Measurements from ENCODE around the gene SELENON. TPM values are rescaled to one million over a fixed set of nuclear protein-coding genes. Genes with fewer than 3 reads are reported as not detected.

The SELENON gene
- total RNA-seq, 1 donor from 2014 or later = 83.4 TPM

- Histone ChIP-seq H3K9me3 (no peaks in the 10 kb centered on the region), H3K4me3 (no peak overlapping the region), H3K27ac (no peak overlapping the region), H3K4me1 (peaks cover 6% of the 10 kb centered on the region), H3K36me3 (peaks cover 31% of the 10 kb centered on the region), H3K27me3 (ENCODE audit: low read depth) (no peaks in the 10 kb centered on the region)
- no peak for DNase-seq
- no peak for ATAC-seq
- TF ChIP-seq CTCF (IDR thresholded peaks at IDR 0.05) = no peak
- intact Hi-C loops (cut with DNase I) = no loop called here
Measured at GRCh38 chr1:25779388-25779787, 20.6 kb upstream of the SELENON start.

DNA sequence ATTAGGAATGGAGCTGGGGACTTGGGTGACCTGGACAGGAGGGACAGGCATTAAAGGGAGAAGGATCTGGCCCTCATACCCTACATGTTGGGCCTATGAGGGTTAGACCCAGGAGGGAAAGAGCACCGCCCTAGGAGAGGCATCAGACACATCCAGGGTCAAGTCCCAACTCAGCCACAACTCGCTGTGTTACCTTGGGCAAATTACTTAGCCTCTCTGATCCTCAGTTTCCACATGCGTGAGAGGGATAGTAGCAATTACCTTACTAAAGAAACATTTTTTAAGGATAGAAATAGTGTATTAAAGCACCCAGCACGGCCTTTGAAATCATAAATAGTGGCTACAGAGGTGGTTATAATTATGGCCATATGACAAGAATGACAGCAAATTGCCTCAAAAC, 20.1 kb upstream of the SELENON start:
- H3K4me3 ChIP-seq = no peak overlapping the region
- intact Hi-C loops (cut with DNase I) = no loop called here
- no peaks in the 10 kb centered on the region for H3K9me3 ChIP-seq
- H3K4me1 ChIP-seq = peaks cover 5% of the 10 kb centered on the region
- DNase-seq = no peak
- no peak for ATAC-seq
- H3K27ac ChIP-seq = no peak overlapping the region
- no peak for TF ChIP-seq CTCF (IDR thresholded peaks at IDR 0.05)
- H3K36me3 ChIP-seq = peaks cover 31% of the 10 kb centered on the region
- no peaks in the 10 kb centered on the region for H3K27me3 ChIP-seq (ENCODE audit: low read depth)

GRCh38 chr1:25780318-25781129, 19.5 kb upstream of the SELENON start:
- peaks cover 35% of the 10 kb centered on the region for H3K36me3 ChIP-seq
- ATAC-seq (no peak), DNase-seq (no peak)
- no peak for TF ChIP-seq CTCF (IDR thresholded peaks at IDR 0.05)
- H3K4me1 ChIP-seq = no peaks in the 10 kb centered on the region
- no peak overlapping the region for H3K4me3 ChIP-seq
- H3K27ac ChIP-seq = no peak overlapping the region
- intact Hi-C loops (cut with DNase I) = no loop called here
- H3K27me3 ChIP-seq (ENCODE audit: low read depth) = no peaks in the 10 kb centered on the region
- H3K9me3 ChIP-seq = no peaks in the 10 kb centered on the region

DNA sequence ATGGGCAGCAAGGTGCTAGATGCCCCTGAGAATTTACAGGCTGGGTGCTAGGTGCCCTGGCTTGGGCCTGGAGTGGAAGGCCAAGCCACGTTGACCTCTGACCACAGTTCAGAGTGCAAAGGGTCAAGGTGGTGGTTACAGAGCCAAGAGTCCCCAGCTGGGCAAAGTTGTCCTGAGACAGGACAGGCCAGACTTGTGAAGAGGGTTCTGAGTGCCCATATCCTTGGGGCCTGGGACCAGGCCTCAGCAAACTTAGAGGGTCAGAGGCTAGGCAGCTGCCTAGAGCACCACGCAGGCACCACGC, 18.9 kb upstream of the SELENON start:
- no peak for TF ChIP-seq CTCF (IDR thresholded peaks at IDR 0.05)
- intact Hi-C loops (cut with DNase I) = no loop called here
- Histone ChIP-seq H3K4me1 (no peaks in the 10 kb centered on the region), H3K36me3 (peaks cover 38% of the 10 kb centered on the region), H3K9me3 (no peaks in the 10 kb centered on the region), H3K27ac (no peak overlapping the region), H3K27me3 (ENCODE audit: low read depth) (no peaks in the 10 kb centered on the region), H3K4me3 (no peak overlapping the region)
- DNase-seq (no peak), ATAC-seq (no peak)

DNA sequence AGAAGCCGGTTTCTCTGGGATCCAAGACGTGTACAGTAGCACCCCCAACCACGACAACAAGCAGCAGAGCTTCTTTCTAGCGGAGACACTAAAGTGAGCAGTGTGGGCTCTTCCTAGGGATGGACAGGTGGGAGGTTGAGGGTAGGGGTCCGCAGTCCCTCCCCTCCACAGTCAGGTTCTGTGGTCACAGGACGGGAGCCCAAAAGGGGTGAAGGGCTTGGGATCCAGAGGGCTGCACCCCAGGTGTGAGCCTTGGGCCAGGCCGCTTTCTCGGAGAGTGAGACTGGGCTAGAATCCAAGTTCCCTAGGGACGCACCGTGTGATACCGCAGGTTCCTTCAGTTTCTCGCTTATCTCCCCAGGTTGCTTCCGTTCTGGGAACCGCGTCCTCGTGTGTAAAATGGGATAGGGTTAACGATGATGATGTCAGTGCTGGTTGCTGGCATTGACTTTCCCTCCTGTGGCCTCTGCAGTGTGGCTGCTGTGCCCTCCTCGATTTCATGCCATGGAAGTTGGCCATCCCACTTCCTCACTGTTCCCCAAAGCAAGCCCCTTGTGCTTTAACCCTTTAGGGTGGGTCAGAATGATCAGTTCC, 17.3 kb upstream of the SELENON start:
- H3K27ac ChIP-seq = no peak overlapping the region
- no peak for ATAC-seq
- H3K9me3 ChIP-seq = no peaks in the 10 kb centered on the region
- no peaks in the 10 kb centered on the region for H3K27me3 ChIP-seq (ENCODE audit: low read depth)
- no peak for DNase-seq
- no peak overlapping the region for H3K4me3 ChIP-seq
- no peak for TF ChIP-seq CTCF (IDR thresholded peaks at IDR 0.05)
- H3K36me3 ChIP-seq = peaks cover 49% of the 10 kb centered on the region
- intact Hi-C loops (cut with DNase I) = no loop called here
- H3K4me1 ChIP-seq = no peaks in the 10 kb centered on the region
